H9 (cell line): ENCODE results near the gene ASPHD1. TPM values are rescaled to one million over a fixed set of nuclear protein-coding genes. Genes with fewer than 3 reads are reported as not detected.

ENCODE experiments used
- DNase-seq: peaks from one replicate; pipeline ENCODE4 v3.0.0-alpha.2; 2017
- H2AFZ ChIP-seq: one replicate; pipeline ENCODE4 v1.6.1; 2013; ENCODE audit warnings: mild to moderate bottlenecking, low read length, control low read depth, moderate library complexity
- H2AK5ac ChIP-seq: 2 replicates; pipeline ENCODE4 v1.6.1; 2013; ENCODE audit warnings: low read length, control low read depth, mixed read lengths; ENCODE audit not compliant: insufficient read length
- H2BK120ac ChIP-seq: one replicate; pipeline ENCODE4 v1.6.1; 2013; ENCODE audit warnings: low read depth, mild to moderate bottlenecking, low read length, control low read depth, inconsistent platforms; ENCODE audit not compliant: poor library complexity, severe bottlenecking
- H2BK12ac ChIP-seq: 2 replicates; pipeline ENCODE4 v1.6.1; 2013; ENCODE audit warnings: low read length, control low read depth, mixed read lengths, low read depth; ENCODE audit not compliant: insufficient read length
- H2BK15ac ChIP-seq: 2 replicates; pipeline ENCODE4 v1.6.1; 2013; ENCODE audit warnings: low read depth, low read length, control low read depth
- H2BK20ac ChIP-seq: one replicate; pipeline ENCODE4 v1.6.1; 2013; ENCODE audit warnings: low read depth, mild to moderate bottlenecking, low read length, control low read depth, inconsistent platforms; ENCODE audit not compliant: poor library complexity, severe bottlenecking
- H2BK5ac ChIP-seq: 2 replicates; pipeline ENCODE4 v1.6.1; 2013; ENCODE audit warnings: low read length, control low read depth, mixed read lengths; ENCODE audit not compliant: insufficient read length
- H3K14ac ChIP-seq: 2 replicates; pipeline ENCODE4 v1.6.1; 2013; ENCODE audit warnings: low read length, control low read depth; ENCODE audit not compliant: insufficient read depth
- H3K18ac ChIP-seq: 2 replicates; pipeline ENCODE4 v1.6.1; 2013; ENCODE audit warnings: low read depth, mild to moderate bottlenecking, mixed read lengths, low read length, control low read depth; ENCODE audit not compliant: insufficient read length
- H3K23ac ChIP-seq: 2 replicates; pipeline ENCODE4 v1.6.1; 2013; ENCODE audit warnings: low read length, control low read depth, mixed read lengths, low read depth; ENCODE audit not compliant: insufficient read length
- H3K23me2 ChIP-seq: 2 replicates; pipeline ENCODE4 v1.6.1; 2013; ENCODE audit warnings: low read depth, mild to moderate bottlenecking, mixed read lengths, low read length, control low read depth; ENCODE audit not compliant: insufficient read length, poor library complexity, severe bottlenecking
- H3K27ac ChIP-seq: 2 replicates; pipeline ENCODE4 v1.5.1; 2013; ENCODE audit warnings: low read length, control low read depth, mixed read lengths, low read depth; ENCODE audit not compliant: insufficient read length
- H3K27me3 ChIP-seq: 2 replicates; pipeline ENCODE4 v1.6.1; 2013; ENCODE audit warnings: low read length, control low read depth, inconsistent platforms; ENCODE audit not compliant: insufficient read depth
- H3K4ac ChIP-seq: 2 replicates; pipeline ENCODE4 v1.6.1; 2013; ENCODE audit warnings: low read depth, mild to moderate bottlenecking, control low read depth, inconsistent platforms, low read length, moderate library complexity
- H3K4me1 ChIP-seq: 2 replicates; pipeline ENCODE4 v1.6.1; 2013; ENCODE audit warnings: low read length, control low read depth, inconsistent platforms; ENCODE audit not compliant: insufficient read depth
- H3K4me2 ChIP-seq: 2 replicates; pipeline ENCODE4 v1.6.1; 2013; ENCODE audit warnings: low read length, control low read depth, mixed read lengths; ENCODE audit not compliant: insufficient read length, insufficient read depth
- H3K56ac ChIP-seq: 2 replicates; pipeline ENCODE4 v1.6.1; 2013; ENCODE audit warnings: low read depth, mild to moderate bottlenecking, mixed read lengths, low read length, control low read depth; ENCODE audit not compliant: insufficient read length
- H3K79me1 ChIP-seq: 2 replicates; pipeline ENCODE4 v1.6.1; 2013; ENCODE audit warnings: low read depth, mild to moderate bottlenecking, moderate library complexity, low read length, control low read depth, inconsistent platforms; ENCODE audit not compliant: insufficient read depth, poor library complexity, severe bottlenecking
- H3K79me2 ChIP-seq: 2 replicates; pipeline ENCODE4 v1.6.1; 2013; ENCODE audit warnings: low read length, control low read depth, inconsistent platforms; ENCODE audit not compliant: insufficient read depth
- H3K9ac ChIP-seq: 2 replicates; pipeline ENCODE4 v1.6.1; 2013; ENCODE audit warnings: low read length, control low read depth, mixed read lengths; ENCODE audit not compliant: insufficient read length; ENCODE audit errors: extremely low read depth
- H3K9me3 ChIP-seq: one replicate; pipeline ENCODE4 v1.6.1; 2013; ENCODE audit warnings: low read depth, low read length, inconsistent platforms; ENCODE audit not compliant: control insufficient read depth
- H3T11ph ChIP-seq: one replicate; pipeline ENCODE4 v1.6.1; 2013; ENCODE audit warnings: mild to moderate bottlenecking, low read length, control low read depth, inconsistent platforms
- H4K20me1 ChIP-seq: one replicate; pipeline ENCODE4 v1.6.1; 2013; ENCODE audit not compliant: control insufficient read depth, insufficient read length, insufficient read depth
- H4K5ac ChIP-seq: 2 replicates; pipeline ENCODE4 v1.6.1; 2013; ENCODE audit warnings: low read depth, mild to moderate bottlenecking, mixed read lengths, low read length, control low read depth; ENCODE audit not compliant: insufficient read length
- H4K8ac ChIP-seq: replicated peaks from 2 replicates; pipeline ENCODE4 v1.6.1; 2013; ENCODE audit warnings: low read length, control low read depth, mixed read lengths, low read depth; ENCODE audit not compliant: insufficient read length
- H4K91ac ChIP-seq: 2 replicates; pipeline ENCODE4 v1.6.1; 2013; ENCODE audit warnings: low read depth, mild to moderate bottlenecking, moderate library complexity, mixed read lengths, low read length, control low read depth; ENCODE audit not compliant: insufficient read length
- H3K27ac Mint-ChIP-seq, 3 experiments: 2 replicates in 2 of 3; 3 replicates in 1 of 3; pipeline ENCODE4 v1.8.0; 2020 to 2021; ENCODE audit warnings: mixed read lengths in 3 of 3, mild to moderate bottlenecking in 1 of 3, moderate library complexity in 1 of 3
- H3K27me3 Mint-ChIP-seq: 2 replicates; pipeline ENCODE4 v1.8.0; 2021; ENCODE audit warnings: low read depth, mild to moderate bottlenecking, moderate library complexity, mixed read lengths
- H3K36me3 Mint-ChIP-seq, 3 experiments: 2 replicates in 2 of 3; 3 replicates in 1 of 3; pipeline ENCODE4 v1.8.0; 2020 to 2021; ENCODE audit warnings: low read depth in 3 of 3, mixed read lengths in 3 of 3; ENCODE audit not compliant: insufficient read depth in 1 of 3
- H3K4me1 Mint-ChIP-seq, 2 experiments: 2 replicates each; pipeline ENCODE4 v1.8.0; 2020; ENCODE audit warnings: mixed read lengths in 2 of 2
- H3K4me3 Mint-ChIP-seq, 2 experiments: 2 replicates in 1 of 2; 3 replicates in 1 of 2; pipeline ENCODE4 v1.8.0; 2020 to 2021; ENCODE audit warnings: mild to moderate bottlenecking in 2 of 2, mixed read lengths in 2 of 2, moderate library complexity in 1 of 2
- H3K9me3 Mint-ChIP-seq, 2 experiments: 2 replicates in 1 of 2; 3 replicates in 1 of 2; pipeline ENCODE4 v1.8.0; 2020; ENCODE audit warnings: mild to moderate bottlenecking in 2 of 2, mixed read lengths in 2 of 2, moderate library complexity in 1 of 2
- CTCF ChIP-seq: fragments of 200-600 bp; sonication (generic); conservative IDR thresholded peaks from 3 replicates; pipeline ENCODE4 v1.8.0; 2021; ENCODE audit warnings: antibody characterized with exemption, mild to moderate bottlenecking
- WGBS: extraction: QIAGEN DNeasy Blood & Tissue Kit; methylation state at CpG from one replicate; pipeline ENCODE4 v1.1.7; 2013; ENCODE audit warnings: missing lambda C conversion rate, low lambda C conversion rate, mixed read lengths; ENCODE audit not compliant: insufficient read length; ENCODE audit errors: extremely low coverage; 5-methylcytosine and 5-hydroxymethylcytosine counted together
- total RNA-seq: library from RNA; stranded (reverse); gene quantifications from 2 replicates; pipeline ENCODE4 v1.2.1, GENCODE V29; 2021

Gene ASPHD1
- total RNA-seq, 1 experiment from 2014 or later: 16.7 TPM

- Histone ChIP-seq H4K8ac (no peak overlapping the region), H3K23me2 (peaks cover 7% of the 10 kb centered on the region), H3K79me1 (peaks cover 8% of the 10 kb centered on the region), H3K79me2 (no peaks in the 10 kb centered on the region), H2BK15ac (no peak overlapping the region), H3K23ac (no peak overlapping the region), H3K18ac (no peak overlapping the region), H3T11ph (no peak overlapping the region), H3K4me2 (no peak overlapping the region), H3K27ac (no peak overlapping the region), H3K14ac (no peak overlapping the region), H3K56ac (no peak overlapping the region), H4K5ac (no peak overlapping the region), H2BK20ac (no peak overlapping the region), H3K9me3 (no peaks in the 10 kb centered on the region), H3K4ac (no peak overlapping the region), H2BK12ac (no peak overlapping the region), H3K9ac (no peak overlapping the region), H3K27me3 (no peaks in the 10 kb centered on the region), H4K20me1 (no peaks in the 10 kb centered on the region), H2AFZ (no peak overlapping the region), H2BK5ac (no peak overlapping the region), H2BK120ac (no peak overlapping the region), H2AK5ac (no peak overlapping the region), H4K91ac (no peak overlapping the region), H3K4me1 (no peaks in the 10 kb centered on the region; the same call in 1 of the 2 replicates)
- Mint-ChIP-seq H3K4me1 (peaks cover 5 to 9% of the 10 kb centered on the region in 2 experiments), H3K36me3 (peaks cover 17 to 33% (median 31%) of the 10 kb centered on the region in 3 experiments; a peak in 6 of 7 replicates), H3K9me3 (no peaks in the 10 kb centered on the region), H3K27ac (no peak overlapping the region), H3K4me3 (no peak overlapping the region), H3K27me3 (no peaks in the 10 kb centered on the region)
- no CpG with 5 or more reads among the region's 10 CpGs for WGBS
- no peak for DNase-seq
- TF ChIP-seq CTCF: no peak
Measured at GRCh38 chr16:29858149-29858849, 42.0 kb upstream of the ASPHD1 start.
